D341Med (cell line): ENCODE results near the gene ZNF263.

Source experiments
- DNase-seq: peaks from one replicate; pipeline ENCODE4 v3.0.0; 2012; ENCODE audit warnings: low spot score

Gene ZNF263

GRCh38 chr16:3328104-3328503, 44.8 kb downstream of the ZNF263 start:
- no peak for DNase-seq

GRCh38 chr16:3328643-3329042, 45.4 kb downstream of the ZNF263 start:
- no peak for DNase-seq
